ENCODE results near the gene CCDC92.
A peak's percentile ranks its signal among the peaks of the same experiment; 100 is the strongest.
"Not testable (repeated sequence)": the region's sequence is repeated elsewhere in the genome, so short reads cannot be mapped to it uniquely, and the experiment has no call there.

CCDC92 gene

GRCh38 chr12:123936956-123937706 is 35.5 kb downstream of the CCDC92 start:
- no peak for DNase-seq (ENCODE audit: low read depth in 2 of 2)

GRCh38 chr12:123936471-123936870 is 36.2 kb downstream of the CCDC92 start:
- DNase-seq (ENCODE audit: low read depth in 2 of 2) = no peak

GRCh38 chr12:123935956-123936355 is 36.7 kb downstream of the CCDC92 start:
- no peak for DNase-seq (ENCODE audit: low read depth in 2 of 2)

- DNase-seq (ENCODE audit: low read depth in 2 of 2) = no peak
Observed at GRCh38 chr12:123934829-123935228, 37.8 kb downstream of the CCDC92 start.

GRCh38 chr12:123934016-123934620 is 38.5 kb downstream of the CCDC92 start:
- DNase-seq (ENCODE audit: low read depth in 2 of 2) = no peak

GRCh38 chr12:123933214-123933613 is 39.4 kb downstream of the CCDC92 start:
- no peak for DNase-seq (ENCODE audit: low read depth in 2 of 2)

- DNase-seq (ENCODE audit: low read depth in 2 of 2) = no peak
Observed at GRCh38 chr12:123931686-123932321, 40.8 kb downstream of the CCDC92 start.

GRCh38 chr12:123929946-123930583 is 42.6 kb downstream of the CCDC92 start:
- DNase-seq (ENCODE audit: low read depth in 2 of 2) = no peak

GRCh38 chr12:123928897-123929296 is 43.7 kb downstream of the CCDC92 start:
- DNase-seq (ENCODE audit: low read depth in 2 of 2) = no peak

- no peak for DNase-seq (ENCODE audit: low read depth in 2 of 2)
Observed at GRCh38 chr12:123928274-123928865, 44.3 kb downstream of the CCDC92 start.

- no peak for DNase-seq (ENCODE audit: low read depth in 2 of 2)
Observed at GRCh38 chr12:123924539-123924938, 48.1 kb downstream of the CCDC92 start.

GRCh38 chr12:123923927-123924326 is 48.7 kb downstream of the CCDC92 start:
- DNase-seq (ENCODE audit: low read depth in 2 of 2) = no peak

GRCh38 chr12:123923038-123923437 is 49.6 kb downstream of the CCDC92 start:
- no peak for DNase-seq (ENCODE audit: low read depth in 2 of 2)

- no peak for DNase-seq (ENCODE audit: low read depth in 2 of 2)
Observed at GRCh38 chr12:123919980-123920360, 52.7 kb downstream of the CCDC92 start.

GRCh38 chr12:123917337-123917850 is 55.2 kb downstream of the CCDC92 start:
- no peak for DNase-seq (ENCODE audit: low read depth in 2 of 2)

- peak; percentile 73 to 75 for DNase-seq (ENCODE audit: low read depth in 2 of 2)
Observed at GRCh38 chr12:123916729-123917128, 55.9 kb downstream of the CCDC92 start.

GRCh38 chr12:123914726-123915333 is 57.8 kb downstream of the CCDC92 start:
- DNase-seq (ENCODE audit: low read depth in 2 of 2) = no peak

GRCh38 chr12:123912415-123913380 is 59.9 kb downstream of the CCDC92 start:
- DNase-seq (ENCODE audit: low read depth in 2 of 2) = no peak

- DNase-seq (ENCODE audit: low read depth in 2 of 2) = not testable (repeated sequence)
Observed at GRCh38 chr12:123911672-123912409, 60.8 kb downstream of the CCDC92 start.
